K562 (cell line): ENCODE data around the gene SERTAD1. TPM values are rescaled to one million over a fixed set of nuclear protein-coding genes. Genes with fewer than 3 reads are reported as not detected.
A peak's percentile ranks its signal among the peaks of the same experiment; 100 is the strongest.

Source experiments
- CHD4 ChIP-seq: fragments of 200-600 bp; sonication (generic); IDR thresholded peaks from 3 replicates; pipeline ENCODE4 v1.6.1; 2012; ENCODE audit warnings: low read depth, mild to moderate bottlenecking, mixed read lengths, low read length, inconsistent platforms; ENCODE audit not compliant: insufficient read depth, insufficient replicate concordance, poor library complexity, severe bottlenecking
- MAFF ChIP-seq: IDR thresholded peaks from 2 replicates; pipeline ENCODE4 v1.6.1; 2012; ENCODE audit warnings: low read length, improper control_type of control experiment
- MYBL2 ChIP-seq, 2 experiments: fragments of 450-650 bp in 1 of 2; sonication (generic) in 1 of 2; formaldehyde crosslinking in 1 of 2; IDR thresholded peaks; 2 replicates each; pipeline versions ENCODE4 v1.6.1 to v1.8.1; 2017 to 2022; ENCODE audit warnings: borderline replicate concordance in 1 of 2, inconsistent platforms in 1 of 2, low read depth in 1 of 2, mild to moderate bottlenecking in 1 of 2, missing genetic modification reagents in 1 of 2, moderate library complexity in 1 of 2
- NFE2L1 ChIP-seq: fragments of 450-650 bp; IDR thresholded peaks from 2 replicates; pipeline ENCODE4 v1.6.1; 2016; ENCODE audit warnings: missing genetic modification characterization, low read depth, mild to moderate bottlenecking, missing compliant biosample characterization, moderate library complexity, borderline replicate concordance
- NR2F6 ChIP-seq: fragments of 450-650 bp; formaldehyde crosslinking; IDR thresholded peaks from 2 replicates; pipeline ENCODE4 v1.4.0; 2020; ENCODE audit warnings: mild to moderate bottlenecking
- OTX1 ChIP-seq: fragments of 450-650 bp; formaldehyde crosslinking; IDR thresholded peaks from 2 replicates; pipeline ENCODE4 v1.4.0; 2022; ENCODE audit warnings: mild to moderate bottlenecking
- PHF20 ChIP-seq: fragments of 450-650 bp; IDR thresholded peaks from 2 replicates; pipeline ENCODE4 v1.6.1; 2018; ENCODE audit not compliant: partially characterized antibody
- ZNF830 ChIP-seq: fragments of 250-450 bp; sonication (Bioruptor Pico); IDR thresholded peaks from 2 replicates; pipeline ENCODE4 v1.5.0; 2021; ENCODE audit warnings: mild to moderate bottlenecking
- polyA plus RNA-seq, 8 experiments: library from polyadenylated mRNA; depleted of rRNA in 4 of 8; stranded (reverse) in 5 of 8; unstranded in 3 of 8; fragments of >200 nt; fragmentation: Nextera tagmentation in 2 of 8; fragmentation: Illumina TruSeq in 1 of 8; extraction: Ambion mirVana in 2 of 8; extraction: Trizol in 1 of 8; gene quantifications; 2 replicates each; pipeline versions ENCODE4 v1.2.1 to v1.2.3, GENCODE V29; 2011 to 2014; ENCODE audit warnings: inconsistent platforms in 1 of 8, missing spikeins in 1 of 8
- total RNA-seq, 7 experiments: library from RNA; depleted of rRNA in 6 of 7; stranded (reverse); fragments of >200 nt in 6 of 7; fragmentation: Illumina TruSeq in 2 of 7; extraction: Trizol in 2 of 7; gene quantifications; 2 replicates each; pipeline versions ENCODE4 v1.2.1 to v1.2.3, GENCODE V29; 2011 to 2021; ENCODE audit warnings: low replicate concordance in 1 of 7
- TF ChIP-seq, protein P1 (sequence below), 2 experiments: fragments of 450-650 bp; IDR thresholded peaks; 2 replicates each; pipeline ENCODE4 v1.6.1; 2018; ENCODE audit warnings: mild to moderate bottlenecking in 2 of 2, low read depth in 1 of 2; ENCODE audit not compliant: partially characterized antibody in 2 of 2
- TF ChIP-seq, protein P2 (sequence below), 2 experiments: fragments of 150-350 bp in 1 of 2; IDR thresholded peaks; 2 replicates each; pipeline ENCODE4 v1.6.1; 2012 to 2016; ENCODE audit warnings: low read depth in 2 of 2, low read length in 2 of 2, mild to moderate bottlenecking in 1 of 2, moderate library complexity in 1 of 2
- TF ChIP-seq, protein P3 (sequence below): fragments of 250-450 bp; sonication (Bioruptor Pico); IDR thresholded peaks from 2 replicates; pipeline ENCODE4 v1.8.0; 2022; ENCODE audit warnings: inconsistent platforms
- TF ChIP-seq, protein P4 (sequence below): fragments of 450-650 bp; formaldehyde crosslinking; IDR thresholded peaks from 2 replicates; pipeline ENCODE4 v1.4.0; 2022; ENCODE audit warnings: missing genetic modification characterization

SERTAD1 gene
- total and polyA plus RNA-seq, 9 of the 15 experiments (the other 6 are each of a cell fraction or from before 2014, with no cell fraction given), result 0.15 to 8.7 (median 4.9) TPM

DNA sequence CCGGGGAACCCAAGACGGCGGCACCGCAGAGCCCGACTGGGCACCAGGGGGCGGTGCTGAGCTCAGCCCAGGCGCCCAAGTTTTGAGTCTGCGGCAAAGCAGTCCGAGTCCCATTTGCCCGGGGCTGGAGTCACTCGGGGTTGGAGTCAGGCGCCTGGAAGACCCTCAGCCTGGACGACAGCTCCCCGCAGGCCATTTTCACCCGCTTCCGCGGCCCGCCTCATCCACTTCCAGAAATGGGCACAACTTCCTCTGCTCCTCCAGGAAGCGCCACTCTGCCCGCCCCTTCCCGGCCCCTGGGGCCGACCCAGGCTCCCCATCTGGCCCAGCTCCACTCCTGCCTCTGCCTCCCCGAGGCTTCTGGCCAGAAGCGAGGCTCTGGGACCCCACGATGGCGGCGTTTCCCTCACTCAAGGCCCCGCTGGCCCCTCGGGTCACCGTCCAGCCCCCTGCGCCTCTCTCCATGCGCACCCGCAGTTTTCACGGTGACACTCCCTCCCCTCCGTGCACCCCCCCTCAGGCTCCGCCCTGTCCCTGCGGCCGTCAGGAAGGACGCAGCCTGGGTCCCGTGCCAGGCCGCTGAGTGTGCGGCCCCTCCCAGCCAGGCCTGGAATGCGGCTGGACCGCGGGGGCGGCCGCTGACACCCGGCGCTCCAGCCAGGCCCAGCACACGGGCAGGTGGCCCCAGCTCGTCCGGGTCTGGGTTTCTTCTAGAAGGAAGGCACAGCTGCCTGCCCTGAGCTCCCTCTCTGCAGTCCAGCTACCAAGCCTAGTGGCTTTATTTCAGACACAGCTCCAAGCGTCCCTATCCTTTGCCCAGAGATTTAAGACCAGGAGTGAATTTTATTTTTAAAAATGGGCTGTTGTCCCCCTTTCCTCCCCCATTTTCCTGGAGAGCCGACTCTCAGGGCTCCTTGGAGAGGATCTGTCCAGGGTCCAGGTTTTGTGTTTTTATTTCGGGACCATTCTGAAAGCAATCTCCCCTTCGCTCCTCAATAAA lies 4.7 kb downstream of the SERTAD1 start (continued):
- TF ChIP-seq, protein P1, sequence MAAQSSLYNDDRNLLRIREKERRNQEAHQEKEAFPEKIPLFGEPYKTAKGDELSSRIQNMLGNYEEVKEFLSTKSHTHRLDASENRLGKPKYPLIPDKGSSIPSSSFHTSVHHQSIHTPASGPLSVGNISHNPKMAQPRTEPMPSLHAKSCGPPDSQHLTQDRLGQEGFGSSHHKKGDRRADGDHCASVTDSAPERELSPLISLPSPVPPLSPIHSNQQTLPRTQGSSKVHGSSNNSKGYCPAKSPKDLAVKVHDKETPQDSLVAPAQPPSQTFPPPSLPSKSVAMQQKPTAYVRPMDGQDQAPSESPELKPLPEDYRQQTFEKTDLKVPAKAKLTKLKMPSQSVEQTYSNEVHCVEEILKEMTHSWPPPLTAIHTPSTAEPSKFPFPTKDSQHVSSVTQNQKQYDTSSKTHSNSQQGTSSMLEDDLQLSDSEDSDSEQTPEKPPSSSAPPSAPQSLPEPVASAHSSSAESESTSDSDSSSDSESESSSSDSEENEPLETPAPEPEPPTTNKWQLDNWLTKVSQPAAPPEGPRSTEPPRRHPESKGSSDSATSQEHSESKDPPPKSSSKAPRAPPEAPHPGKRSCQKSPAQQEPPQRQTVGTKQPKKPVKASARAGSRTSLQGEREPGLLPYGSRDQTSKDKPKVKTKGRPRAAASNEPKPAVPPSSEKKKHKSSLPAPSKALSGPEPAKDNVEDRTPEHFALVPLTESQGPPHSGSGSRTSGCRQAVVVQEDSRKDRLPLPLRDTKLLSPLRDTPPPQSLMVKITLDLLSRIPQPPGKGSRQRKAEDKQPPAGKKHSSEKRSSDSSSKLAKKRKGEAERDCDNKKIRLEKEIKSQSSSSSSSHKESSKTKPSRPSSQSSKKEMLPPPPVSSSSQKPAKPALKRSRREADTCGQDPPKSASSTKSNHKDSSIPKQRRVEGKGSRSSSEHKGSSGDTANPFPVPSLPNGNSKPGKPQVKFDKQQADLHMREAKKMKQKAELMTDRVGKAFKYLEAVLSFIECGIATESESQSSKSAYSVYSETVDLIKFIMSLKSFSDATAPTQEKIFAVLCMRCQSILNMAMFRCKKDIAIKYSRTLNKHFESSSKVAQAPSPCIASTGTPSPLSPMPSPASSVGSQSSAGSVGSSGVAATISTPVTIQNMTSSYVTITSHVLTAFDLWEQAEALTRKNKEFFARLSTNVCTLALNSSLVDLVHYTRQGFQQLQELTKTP (IDR thresholded peaks at IDR 0.05; ENCODE audit: low read depth in 1 of 2, partially characterized antibody in 2 of 2), result no peak
- no peak for TF ChIP-seq NFE2L1 (tag)
- TF ChIP-seq MAFF, result no peak
- TF ChIP-seq, protein P2, sequence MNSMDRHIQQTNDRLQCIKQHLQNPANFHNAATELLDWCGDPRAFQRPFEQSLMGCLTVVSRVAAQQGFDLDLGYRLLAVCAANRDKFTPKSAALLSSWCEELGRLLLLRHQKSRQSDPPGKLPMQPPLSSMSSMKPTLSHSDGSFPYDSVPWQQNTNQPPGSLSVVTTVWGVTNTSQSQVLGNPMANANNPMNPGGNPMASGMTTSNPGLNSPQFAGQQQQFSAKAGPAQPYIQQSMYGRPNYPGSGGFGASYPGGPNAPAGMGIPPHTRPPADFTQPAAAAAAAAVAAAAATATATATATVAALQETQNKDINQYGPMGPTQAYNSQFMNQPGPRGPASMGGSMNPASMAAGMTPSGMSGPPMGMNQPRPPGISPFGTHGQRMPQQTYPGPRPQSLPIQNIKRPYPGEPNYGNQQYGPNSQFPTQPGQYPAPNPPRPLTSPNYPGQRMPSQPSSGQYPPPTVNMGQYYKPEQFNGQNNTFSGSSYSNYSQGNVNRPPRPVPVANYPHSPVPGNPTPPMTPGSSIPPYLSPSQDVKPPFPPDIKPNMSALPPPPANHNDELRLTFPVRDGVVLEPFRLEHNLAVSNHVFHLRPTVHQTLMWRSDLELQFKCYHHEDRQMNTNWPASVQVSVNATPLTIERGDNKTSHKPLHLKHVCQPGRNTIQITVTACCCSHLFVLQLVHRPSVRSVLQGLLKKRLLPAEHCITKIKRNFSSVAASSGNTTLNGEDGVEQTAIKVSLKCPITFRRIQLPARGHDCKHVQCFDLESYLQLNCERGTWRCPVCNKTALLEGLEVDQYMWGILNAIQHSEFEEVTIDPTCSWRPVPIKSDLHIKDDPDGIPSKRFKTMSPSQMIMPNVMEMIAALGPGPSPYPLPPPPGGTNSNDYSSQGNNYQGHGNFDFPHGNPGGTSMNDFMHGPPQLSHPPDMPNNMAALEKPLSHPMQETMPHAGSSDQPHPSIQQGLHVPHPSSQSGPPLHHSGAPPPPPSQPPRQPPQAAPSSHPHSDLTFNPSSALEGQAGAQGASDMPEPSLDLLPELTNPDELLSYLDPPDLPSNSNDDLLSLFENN (IDR thresholded peaks at IDR 0.05; ENCODE audit: low read depth in 2 of 2, low read length in 2 of 2), result no peak
- TF ChIP-seq, protein P3, sequence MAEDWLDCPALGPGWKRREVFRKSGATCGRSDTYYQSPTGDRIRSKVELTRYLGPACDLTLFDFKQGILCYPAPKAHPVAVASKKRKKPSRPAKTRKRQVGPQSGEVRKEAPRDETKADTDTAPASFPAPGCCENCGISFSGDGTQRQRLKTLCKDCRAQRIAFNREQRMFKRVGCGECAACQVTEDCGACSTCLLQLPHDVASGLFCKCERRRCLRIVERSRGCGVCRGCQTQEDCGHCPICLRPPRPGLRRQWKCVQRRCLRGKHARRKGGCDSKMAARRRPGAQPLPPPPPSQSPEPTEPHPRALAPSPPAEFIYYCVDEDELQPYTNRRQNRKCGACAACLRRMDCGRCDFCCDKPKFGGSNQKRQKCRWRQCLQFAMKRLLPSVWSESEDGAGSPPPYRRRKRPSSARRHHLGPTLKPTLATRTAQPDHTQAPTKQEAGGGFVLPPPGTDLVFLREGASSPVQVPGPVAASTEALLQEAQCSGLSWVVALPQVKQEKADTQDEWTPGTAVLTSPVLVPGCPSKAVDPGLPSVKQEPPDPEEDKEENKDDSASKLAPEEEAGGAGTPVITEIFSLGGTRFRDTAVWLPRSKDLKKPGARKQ, result no peak
- TF ChIP-seq OTX1 (CRISPR knock-in tag), result no peak
- TF ChIP-seq ZNF830 (CRISPR knock-in tag), result 0 out of 2 replicates have a peak, but pooled peaks have one; percentile 66
- no peak for TF ChIP-seq MYBL2 (IDR thresholded peaks at IDR 0.05; ENCODE audit: low read depth)
- no peak for TF ChIP-seq MYBL2 (CRISPR knock-in tag; IDR thresholded peaks at IDR 0.05; ENCODE audit: borderline replicate concordance)
- no peak for TF ChIP-seq CHD4
- TF ChIP-seq, protein P4, sequence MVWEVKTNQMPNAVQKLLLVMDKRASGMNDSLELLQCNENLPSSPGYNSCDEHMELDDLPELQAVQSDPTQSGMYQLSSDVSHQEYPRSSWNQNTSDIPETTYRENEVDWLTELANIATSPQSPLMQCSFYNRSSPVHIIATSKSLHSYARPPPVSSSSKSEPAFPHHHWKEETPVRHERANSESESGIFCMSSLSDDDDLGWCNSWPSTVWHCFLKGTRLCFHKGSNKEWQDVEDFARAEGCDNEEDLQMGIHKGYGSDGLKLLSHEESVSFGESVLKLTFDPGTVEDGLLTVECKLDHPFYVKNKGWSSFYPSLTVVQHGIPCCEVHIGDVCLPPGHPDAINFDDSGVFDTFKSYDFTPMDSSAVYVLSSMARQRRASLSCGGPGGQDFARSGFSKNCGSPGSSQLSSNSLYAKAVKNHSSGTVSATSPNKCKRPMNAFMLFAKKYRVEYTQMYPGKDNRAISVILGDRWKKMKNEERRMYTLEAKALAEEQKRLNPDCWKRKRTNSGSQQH (CRISPR knock-in tag), result 0 out of 2 replicates have a peak, but pooled peaks have one; percentile 6
- peak; percentile 19 for TF ChIP-seq PHF20
- TF ChIP-seq NR2F6, result no peak
